Nucleus accumbens (tissue), 56 donors: ENCODE data around the gene FCHSD2.
"Not testable (repeated sequence)": the region's sequence is repeated elsewhere in the genome, so short reads cannot be mapped to it uniquely, and the experiment has no call there.

Experiments used
- DNase-seq, 56 donors: peaks; one replicate each; lab custom pipeline; 2025; lab: John Stamatoyannopoulos, UW

FCHSD2 gene

GRCh38 chr11:73077454-73077853 lies 64.7 kb downstream of the FCHSD2 start:
- DNase-seq: no peak

- DNase-seq: no peak
Measured at GRCh38 chr11:73074319-73074718, 67.8 kb downstream of the FCHSD2 start.

- no peak for DNase-seq
Measured at GRCh38 chr11:73072935-73073481, 69.1 kb downstream of the FCHSD2 start.

- no peak for DNase-seq
Measured at GRCh38 chr11:73070653-73071052, 71.5 kb downstream of the FCHSD2 start.

- DNase-seq: not testable (repeated sequence)
Measured at GRCh38 chr11:73061857-73062424, 80.2 kb downstream of the FCHSD2 start.

- DNase-seq: not testable (repeated sequence)
Measured at GRCh38 chr11:73061434-73061833, 80.7 kb downstream of the FCHSD2 start.

- no peak for DNase-seq
Measured at GRCh38 chr11:73059915-73060314, 82.2 kb downstream of the FCHSD2 start.

- DNase-seq: no peak
Measured at GRCh38 chr11:73058989-73059674, 83.0 kb downstream of the FCHSD2 start.

GRCh38 chr11:73055655-73056354 lies 86.3 kb downstream of the FCHSD2 start:
- no peak for DNase-seq

GRCh38 chr11:73055002-73055401 lies 87.1 kb downstream of the FCHSD2 start:
- DNase-seq: no peak

- DNase-seq: no peak
Measured at GRCh38 chr11:73053964-73054363, 88.2 kb downstream of the FCHSD2 start.

GRCh38 chr11:73048446-73048845 lies 93.7 kb downstream of the FCHSD2 start:
- no peak for DNase-seq

GRCh38 chr11:73047773-73048371 lies 94.2 kb downstream of the FCHSD2 start:
- no peak for DNase-seq

GRCh38 chr11:73040046-73040445 lies 102.1 kb downstream of the FCHSD2 start:
- DNase-seq: peak in 44 of 56 donors; percentile 7 to 74 (median 39)

- DNase-seq: no peak
Measured at GRCh38 chr11:73034777-73035176, 107.3 kb downstream of the FCHSD2 start.

GRCh38 chr11:73034331-73034730 lies 107.8 kb downstream of the FCHSD2 start:
- no peak for DNase-seq

- no peak for DNase-seq
Measured at GRCh38 chr11:73030130-73030529, 112.0 kb downstream of the FCHSD2 start.

GRCh38 chr11:73029403-73029802 lies 112.7 kb downstream of the FCHSD2 start:
- DNase-seq: no peak

GRCh38 chr11:73028611-73029010 lies 113.5 kb downstream of the FCHSD2 start:
- no peak for DNase-seq

GRCh38 chr11:73027840-73028239 lies 114.3 kb downstream of the FCHSD2 start:
- DNase-seq: not testable (repeated sequence)

GRCh38 chr11:73024639-73025038 lies 117.5 kb downstream of the FCHSD2 start:
- DNase-seq: no peak
